Kasumi-1 (cell line): ENCODE measurements around the gene TRMU.
"Not testable (repeated sequence)": the region's sequence is repeated elsewhere in the genome, so short reads cannot be mapped to it uniquely, and the experiment has no call there.

Source experiments
- DNase-seq, 2 experiments: peaks; one replicate each; lab custom pipeline; 2025; lab: John Stamatoyannopoulos, UW

The TRMU gene

DNA sequence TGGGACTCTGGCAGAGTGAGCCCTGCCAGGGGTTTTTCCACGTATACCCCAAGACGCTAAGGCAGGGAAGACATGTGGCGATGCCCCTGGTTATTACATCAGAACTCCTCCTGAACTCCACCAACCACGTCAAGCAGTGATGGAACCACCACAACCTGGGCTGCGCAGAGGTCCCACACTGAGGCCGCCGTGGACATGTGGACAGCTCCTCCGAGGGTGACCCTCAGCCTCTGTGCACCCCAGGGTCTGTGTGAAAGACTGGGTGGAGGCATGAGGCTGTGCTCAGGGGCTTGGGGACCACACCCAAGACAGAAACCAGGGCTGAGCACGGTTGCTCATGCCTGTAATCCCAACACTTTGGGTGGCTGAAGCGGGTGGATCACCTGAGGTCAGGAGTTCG lies 52.2 kb downstream of the TRMU start:
- no peak for DNase-seq

DNA sequence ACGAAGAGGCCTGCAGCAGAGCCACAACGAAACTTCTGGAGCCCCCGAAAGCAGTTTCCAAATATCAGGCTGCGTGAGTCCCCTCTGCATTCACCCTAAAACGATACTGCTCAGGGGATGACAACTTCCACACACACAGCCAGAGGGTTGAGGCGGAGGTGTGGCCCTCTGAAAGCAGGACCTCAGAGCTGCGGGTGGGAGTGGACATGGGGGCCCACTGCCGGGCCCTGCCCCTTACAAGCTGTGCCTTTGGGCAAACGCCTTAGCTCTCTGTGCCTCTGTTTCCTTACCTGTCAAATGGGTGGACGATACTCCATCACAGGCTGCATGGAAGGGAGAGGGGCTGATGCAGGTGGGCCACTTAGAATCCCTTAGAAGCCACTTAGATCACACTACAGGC lies 53.1 kb downstream of the TRMU start:
- no peak for DNase-seq

- no peak for DNase-seq
Observed at GRCh38 chr22:46389081-46389480, 53.6 kb downstream of the TRMU start.

DNA sequence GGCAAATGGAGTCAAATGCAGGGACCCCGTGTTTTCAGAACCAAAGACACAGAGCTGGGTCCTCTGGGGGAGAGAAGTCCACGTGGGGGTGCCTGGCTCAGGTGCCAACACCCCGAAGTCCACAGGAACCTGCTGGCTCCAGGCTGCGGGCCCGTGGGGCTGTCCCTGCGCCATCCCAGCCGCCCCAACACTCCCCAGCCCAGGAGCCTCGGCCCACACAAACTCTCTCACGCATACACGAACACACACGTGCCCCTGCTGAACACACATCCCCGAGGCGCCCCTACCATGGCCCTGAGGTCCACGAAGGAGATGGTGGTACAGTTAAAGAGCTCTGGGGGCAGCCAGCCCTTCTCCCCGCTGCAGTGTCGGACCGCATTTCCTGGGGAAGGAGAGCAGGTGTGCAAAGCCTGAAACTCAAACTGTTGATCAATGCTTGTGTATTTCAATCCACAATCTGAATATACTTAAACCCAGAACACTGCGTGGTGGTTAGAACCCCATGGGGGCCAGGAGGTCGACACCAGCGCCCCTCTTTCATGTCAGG lies 54.7 kb downstream of the TRMU start:
- DNase-seq = no peak

GRCh38 chr22:46390652-46391301 lies 55.3 kb downstream of the TRMU start:
- no peak for DNase-seq

GRCh38 chr22:46391486-46392136 lies 56.1 kb downstream of the TRMU start:
- no peak for DNase-seq

GRCh38 chr22:46392137-46392844 lies 56.8 kb downstream of the TRMU start:
- DNase-seq = no peak

GRCh38 chr22:46393873-46394272 lies 58.4 kb downstream of the TRMU start:
- DNase-seq = no peak

- DNase-seq = no peak
Observed at GRCh38 chr22:46394622-46395021, 59.1 kb downstream of the TRMU start.

DNA sequence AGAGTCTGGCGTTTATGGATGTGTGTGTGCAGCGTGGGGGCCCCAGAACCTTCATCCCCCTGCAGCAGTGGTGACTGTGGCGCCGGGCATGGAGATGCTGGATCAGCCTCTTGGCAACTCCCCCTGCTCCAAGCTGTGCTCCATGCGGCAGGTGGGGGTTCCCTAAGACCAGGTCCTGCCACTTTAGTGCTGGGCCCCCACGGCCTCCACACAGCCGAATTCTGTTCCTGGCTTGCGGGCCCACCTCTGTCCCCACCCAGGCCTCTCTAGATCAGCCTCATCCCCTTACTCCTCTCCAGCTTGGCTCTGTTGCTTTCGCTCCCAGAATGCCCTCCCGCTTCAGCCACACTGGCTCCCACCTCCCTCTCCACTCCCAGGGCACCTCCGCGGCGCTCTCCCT lies 59.6 kb downstream of the TRMU start:
- DNase-seq = no peak

- DNase-seq = not testable (repeated sequence)
Observed at GRCh38 chr22:46397049-46397448, 61.5 kb downstream of the TRMU start.

GRCh38 chr22:46397514-46397913 lies 62.0 kb downstream of the TRMU start:
- DNase-seq = no peak

DNA sequence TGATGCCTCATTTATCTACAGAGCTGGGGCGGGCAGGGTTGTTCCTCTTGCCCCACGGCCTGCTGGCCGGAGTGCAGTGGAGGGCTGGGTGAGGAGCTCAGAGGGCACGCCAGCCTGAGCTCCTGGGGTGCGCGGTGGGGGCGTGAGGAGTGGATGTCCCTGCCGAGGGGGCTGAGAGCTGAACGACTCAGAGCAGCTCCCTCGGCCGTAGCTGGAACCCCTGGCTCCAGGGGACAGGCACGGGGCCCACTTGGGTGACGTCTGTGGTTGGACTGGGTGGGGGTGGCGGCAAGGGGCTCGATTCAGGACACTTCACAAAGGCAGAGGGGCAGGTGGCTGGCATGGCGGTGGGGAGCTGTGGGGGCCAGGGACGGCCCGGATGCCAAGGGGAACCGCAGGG lies 62.4 kb downstream of the TRMU start:
- DNase-seq = no peak

DNA sequence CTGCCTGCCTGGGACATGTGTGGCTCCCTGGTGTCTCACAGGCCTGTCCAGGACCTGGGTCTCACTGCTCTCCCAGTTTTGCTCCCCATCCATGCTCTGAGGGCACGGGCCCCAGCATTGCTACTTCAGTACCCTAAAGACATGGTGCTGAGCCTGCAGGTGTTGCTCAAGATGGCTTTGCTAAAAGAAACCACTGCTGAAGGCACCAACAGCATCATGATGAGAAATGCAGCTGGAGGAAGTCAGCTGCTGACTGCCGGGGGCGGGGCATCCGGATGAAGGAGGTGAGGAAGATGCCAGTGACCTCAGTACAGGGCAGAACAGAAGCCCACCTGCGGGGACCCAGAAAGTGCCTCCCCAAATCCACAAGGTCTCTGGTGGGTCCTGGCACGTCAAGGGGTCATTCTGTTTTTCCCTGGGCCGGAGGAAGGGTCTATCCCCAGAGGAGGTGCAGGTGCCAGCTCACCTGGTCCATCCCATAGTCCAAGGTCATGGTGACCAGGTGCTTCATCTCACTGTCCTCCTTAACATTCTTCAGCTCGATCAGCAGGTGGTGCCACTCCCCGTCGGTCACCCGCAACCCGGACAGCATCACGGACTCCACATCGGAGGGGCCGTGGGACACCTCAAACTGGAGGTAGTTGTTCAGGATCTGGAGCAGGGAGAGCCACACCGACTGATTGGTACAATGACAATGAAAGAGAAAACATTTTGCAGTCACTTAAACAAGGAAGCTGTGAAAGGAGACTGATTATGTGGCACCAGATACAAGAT lies 63.9 kb downstream of the TRMU start:
- no peak for DNase-seq

DNA sequence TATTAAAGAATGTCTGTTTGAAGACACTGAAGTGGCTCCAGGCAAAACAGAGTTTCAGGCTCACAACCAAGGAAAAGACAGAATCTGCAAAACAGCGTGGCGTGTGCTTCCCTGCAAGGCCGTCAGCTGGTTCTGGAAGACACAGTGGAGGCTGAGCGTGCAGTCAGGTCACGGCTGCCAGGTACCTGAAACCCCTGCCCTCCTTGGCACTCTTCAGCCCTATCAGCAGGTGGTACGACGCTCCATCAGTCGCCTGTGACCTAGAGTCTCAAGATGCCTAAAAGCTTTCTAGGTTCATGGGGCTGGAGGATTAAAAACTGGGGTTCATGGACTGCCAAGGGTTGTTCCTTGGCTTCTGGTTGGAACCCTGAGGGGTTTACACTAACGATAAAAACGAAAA lies 65.9 kb downstream of the TRMU start:
- DNase-seq = no peak

- DNase-seq = no peak
Observed at GRCh38 chr22:46402505-46402904, 67.0 kb downstream of the TRMU start.

DNA sequence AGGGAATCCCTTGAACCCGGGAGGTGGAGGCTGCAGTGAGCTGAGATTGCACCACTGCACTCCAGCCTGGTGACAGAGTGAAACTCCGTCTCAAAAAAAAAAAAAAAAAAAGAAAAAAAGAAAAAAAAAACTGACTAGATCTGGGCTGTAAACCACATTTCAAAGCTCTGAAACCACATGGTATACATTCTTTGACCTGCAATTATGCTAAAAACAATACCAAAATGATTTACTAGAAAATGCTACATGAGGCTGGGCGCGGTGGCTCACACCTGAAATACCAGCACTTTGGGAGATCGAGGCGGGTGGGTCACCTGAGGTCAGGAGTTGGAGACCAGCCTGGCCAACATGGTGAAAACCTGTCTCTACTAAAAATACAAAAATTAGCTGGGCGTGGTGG lies 68.4 kb downstream of the TRMU start:
- DNase-seq = not testable (repeated sequence)

DNA sequence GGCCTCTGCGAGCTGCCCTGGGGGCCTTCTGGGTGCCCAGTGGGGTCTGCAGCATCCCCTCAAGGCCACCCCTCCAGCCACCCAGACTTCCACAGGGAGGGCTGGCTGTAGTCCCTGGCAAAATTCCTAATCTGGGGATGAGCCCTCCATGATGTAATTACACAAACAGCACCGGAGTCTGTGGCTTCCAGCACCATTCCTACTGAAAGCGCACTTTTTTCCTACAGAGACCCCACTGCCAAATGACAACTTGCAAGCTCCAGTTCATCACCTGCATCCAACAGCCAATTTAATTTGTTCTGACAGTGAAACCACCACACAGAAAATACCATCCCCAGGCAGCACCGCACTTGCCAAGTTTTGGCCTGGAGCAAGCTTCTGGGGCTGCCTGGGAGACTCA lies 70.4 kb downstream of the TRMU start:
- no peak for DNase-seq

- DNase-seq = no peak
Observed at GRCh38 chr22:46406349-46406748, 70.8 kb downstream of the TRMU start.

DNA sequence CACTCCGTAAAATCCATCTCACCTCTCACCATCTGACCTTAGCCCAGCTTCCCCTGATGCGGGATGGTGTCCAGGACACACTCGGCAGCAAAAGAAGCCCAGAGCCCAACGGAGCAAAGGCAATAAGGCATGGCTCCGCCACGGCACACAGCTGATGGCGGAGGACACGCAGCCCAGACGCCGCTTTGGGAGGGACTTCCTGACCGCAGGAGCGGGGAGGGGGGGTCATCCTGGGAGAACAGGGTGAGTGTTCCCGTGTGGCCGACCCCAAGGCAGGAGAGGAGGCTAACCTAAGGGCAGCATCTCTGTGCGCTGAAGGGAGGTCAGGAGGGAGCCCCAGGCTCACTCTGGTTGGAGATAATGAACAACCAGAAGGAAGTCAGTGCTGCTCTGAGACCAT lies 71.3 kb downstream of the TRMU start:
- DNase-seq = no peak
